SU-DHL-6 (cell line): ENCODE data around the gene MUC5B.
"Not testable (repeated sequence)": the region's sequence is repeated elsewhere in the genome, so short reads cannot be mapped to it uniquely, and the experiment has no call there.

Experiments
- EZH2phosphoT487 ChIP-seq: fragments of 200-600 bp; sonication (generic), shearing (Covaris generic); conservative IDR thresholded peaks from 2 replicates; pipeline ENCODE4 v1.6.1; 2018; ENCODE audit warnings: mild to moderate bottlenecking, antibody characterized with exemption, low read length, moderate library complexity, mixed read lengths
- TF ChIP-seq, protein P1 (sequence below): fragments of 200-600 bp; sonication (generic); IDR thresholded peaks from one replicate; pipeline ENCODE4 v1.5.1; 2017; ENCODE audit warnings: antibody characterized with exemption, mild to moderate bottlenecking, low read length, moderate library complexity; ENCODE audit not compliant: insufficient read depth, poor library complexity, severe bottlenecking

GRCh38 chr11:1243521-1243920, 20.7 kb downstream of the MUC5B start:
- TF ChIP-seq, protein P1, sequence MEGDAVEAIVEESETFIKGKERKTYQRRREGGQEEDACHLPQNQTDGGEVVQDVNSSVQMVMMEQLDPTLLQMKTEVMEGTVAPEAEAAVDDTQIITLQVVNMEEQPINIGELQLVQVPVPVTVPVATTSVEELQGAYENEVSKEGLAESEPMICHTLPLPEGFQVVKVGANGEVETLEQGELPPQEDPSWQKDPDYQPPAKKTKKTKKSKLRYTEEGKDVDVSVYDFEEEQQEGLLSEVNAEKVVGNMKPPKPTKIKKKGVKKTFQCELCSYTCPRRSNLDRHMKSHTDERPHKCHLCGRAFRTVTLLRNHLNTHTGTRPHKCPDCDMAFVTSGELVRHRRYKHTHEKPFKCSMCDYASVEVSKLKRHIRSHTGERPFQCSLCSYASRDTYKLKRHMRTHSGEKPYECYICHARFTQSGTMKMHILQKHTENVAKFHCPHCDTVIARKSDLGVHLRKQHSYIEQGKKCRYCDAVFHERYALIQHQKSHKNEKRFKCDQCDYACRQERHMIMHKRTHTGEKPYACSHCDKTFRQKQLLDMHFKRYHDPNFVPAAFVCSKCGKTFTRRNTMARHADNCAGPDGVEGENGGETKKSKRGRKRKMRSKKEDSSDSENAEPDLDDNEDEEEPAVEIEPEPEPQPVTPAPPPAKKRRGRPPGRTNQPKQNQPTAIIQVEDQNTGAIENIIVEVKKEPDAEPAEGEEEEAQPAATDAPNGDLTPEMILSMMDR: not testable (repeated sequence)
- not testable (repeated sequence) for TF ChIP-seq EZH2phosphoT487
